Raji (cell line): ENCODE results near the gene UNC45B.
"Not testable (repeated sequence)": the region's sequence is repeated elsewhere in the genome, so short reads cannot be mapped to it uniquely, and the experiment has no call there.

Source experiments
- POLR2A ChIP-seq: IDR thresholded peaks from 2 replicates; pipeline ENCODE4 v1.6.1; 2011; ENCODE audit warnings: low read depth, low read length, control low read depth; ENCODE audit not compliant: insufficient read depth

Gene UNC45B

DNA sequence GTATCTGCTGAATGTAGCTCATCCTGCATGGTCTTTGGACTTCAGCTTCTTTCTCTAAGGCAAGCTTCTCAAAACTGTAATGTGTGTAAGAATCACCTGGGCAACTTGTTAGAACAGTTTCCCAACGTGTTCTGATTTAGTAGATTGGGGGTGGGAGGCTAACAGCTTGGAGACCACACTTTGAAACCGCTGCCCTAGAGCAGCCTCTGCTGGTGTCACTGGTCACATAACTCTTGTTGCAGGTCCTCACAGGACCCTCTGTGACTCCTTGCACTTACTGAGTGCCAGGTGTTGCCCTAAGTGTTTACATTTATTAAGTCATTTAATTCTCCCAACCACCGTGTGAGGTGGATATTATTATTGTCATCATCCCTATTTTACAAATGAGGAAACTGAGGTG, 36.7 kb downstream of the UNC45B start:
- no peak for TF ChIP-seq POLR2A

DNA sequence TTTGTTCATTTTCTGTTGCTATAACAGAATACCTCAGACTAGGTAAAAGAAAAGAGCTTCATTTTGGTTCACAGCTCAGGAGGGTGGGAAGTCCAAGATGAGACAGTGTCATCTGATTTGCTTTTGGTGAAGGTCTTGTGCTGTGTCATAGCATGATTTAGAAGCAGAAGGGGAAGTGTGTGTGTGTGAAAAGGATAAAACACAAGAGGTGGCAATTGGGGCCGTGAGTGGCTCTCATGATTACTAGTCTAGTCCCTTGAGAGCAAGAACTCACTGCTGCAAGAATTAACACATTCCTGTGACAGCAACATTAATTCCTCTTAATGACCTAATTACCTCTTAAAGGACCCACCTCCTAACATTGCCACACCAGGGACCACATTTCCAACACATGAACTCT, 38.2 kb downstream of the UNC45B start:
- no peak for TF ChIP-seq POLR2A

GRCh38 chr17:35187481-35187880, 39.9 kb downstream of the UNC45B start:
- no peak for TF ChIP-seq POLR2A

DNA sequence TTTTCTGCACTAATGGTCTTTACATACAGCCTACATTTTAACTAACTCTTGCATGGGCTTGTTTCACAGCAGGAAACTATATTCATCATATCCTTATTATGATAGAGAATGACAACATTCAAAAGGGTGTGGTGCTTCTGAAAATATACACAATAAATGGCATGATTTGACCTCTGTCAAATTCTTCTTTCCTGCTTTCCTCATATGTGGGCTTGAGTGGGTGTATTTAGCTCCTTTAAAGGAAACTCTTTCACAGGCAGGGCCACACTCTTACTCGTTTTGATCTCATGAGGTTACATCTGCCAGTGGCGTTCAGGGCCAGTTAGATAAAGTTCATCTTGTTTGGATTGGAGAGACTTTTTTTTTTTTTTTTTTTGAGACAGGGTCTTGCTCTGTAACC, 40.5 kb downstream of the UNC45B start:
- TF ChIP-seq POLR2A = no peak

DNA sequence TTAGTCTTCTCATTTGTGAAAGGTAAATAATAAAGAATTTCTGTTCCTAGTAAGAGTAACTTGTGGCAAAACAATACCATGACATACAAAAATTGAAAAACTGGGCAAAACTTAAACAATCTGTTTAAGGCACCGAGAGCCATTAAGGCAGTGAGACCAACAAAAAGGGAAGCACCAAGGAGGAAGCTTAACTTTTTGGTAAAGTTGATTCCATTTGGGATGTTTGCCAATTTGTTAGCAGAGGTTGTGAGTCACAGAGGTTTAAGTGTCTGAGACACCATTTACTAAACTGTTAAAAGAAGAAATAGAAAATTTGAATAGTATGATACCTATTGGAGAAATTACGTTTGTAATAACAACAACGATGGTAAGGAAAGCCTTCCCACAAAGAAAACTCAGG, 41.7 kb downstream of the UNC45B start:
- no peak for TF ChIP-seq POLR2A

DNA sequence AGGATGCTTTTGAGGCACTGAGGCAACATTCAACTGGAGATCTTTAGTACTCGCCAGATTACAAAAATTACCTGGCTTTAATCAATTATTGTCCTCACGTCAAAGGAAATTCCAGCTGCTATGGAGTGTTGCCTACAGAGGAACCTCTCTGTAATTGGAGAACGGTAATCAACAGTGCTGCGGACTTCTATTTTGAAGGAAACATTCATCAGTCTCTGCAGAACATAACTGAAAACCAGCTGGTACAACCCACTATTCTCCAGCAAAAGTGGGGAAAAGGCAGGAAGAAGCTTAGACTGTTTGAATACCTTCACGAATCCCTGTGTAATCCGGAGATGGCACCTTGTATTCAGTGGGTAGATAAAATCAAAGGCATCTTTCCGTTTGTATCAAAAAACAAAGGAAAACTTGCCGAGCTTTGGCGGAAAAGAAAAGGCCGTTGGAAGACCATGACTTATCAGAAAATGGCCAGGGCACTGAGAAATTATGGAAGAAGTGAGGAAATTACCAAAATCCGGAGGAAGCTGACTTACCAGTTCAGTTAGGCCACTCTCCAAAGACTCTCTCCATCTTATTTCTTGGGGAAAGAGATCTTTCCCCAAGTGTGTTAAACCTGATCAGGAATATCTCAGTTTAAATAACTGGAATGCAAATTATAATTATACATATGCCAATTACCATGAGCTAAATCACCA, 43.5 kb downstream of the UNC45B start:
- TF ChIP-seq POLR2A = no peak

GRCh38 chr17:35192708-35193107, 45.1 kb downstream of the UNC45B start:
- TF ChIP-seq POLR2A = no peak

DNA sequence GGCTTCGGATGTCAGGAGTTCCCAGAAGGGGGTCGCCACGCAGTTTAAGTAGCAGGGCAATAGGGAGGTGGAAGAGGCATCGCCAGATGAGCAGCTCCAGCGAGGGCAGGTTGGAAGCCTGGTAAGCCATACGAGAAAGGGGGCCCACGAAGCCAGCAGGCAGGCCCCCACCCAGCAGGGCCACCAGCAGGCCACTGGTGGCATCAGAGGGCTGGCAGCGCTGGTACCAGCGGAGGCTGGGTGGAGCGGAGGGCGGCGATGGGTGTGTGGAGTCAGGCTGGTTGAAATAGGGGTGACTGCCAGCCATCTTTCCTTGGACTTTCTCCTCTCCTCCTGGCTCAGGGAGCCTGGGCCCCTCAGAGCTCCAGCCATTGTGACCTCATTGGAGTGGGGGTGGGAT, 46.4 kb downstream of the UNC45B start, which contains the start of gene SLC35G3:
Gene SLC35G3, minus strand, starts transcription at position 393 of the 400 bp plus-strand sequence. Its CDS starts 86 bp downstream, at position 307.
- not testable (repeated sequence) for TF ChIP-seq POLR2A

GRCh38 chr17:35210741-35211140, 63.1 kb downstream of the UNC45B start:
- no peak for TF ChIP-seq POLR2A

DNA sequence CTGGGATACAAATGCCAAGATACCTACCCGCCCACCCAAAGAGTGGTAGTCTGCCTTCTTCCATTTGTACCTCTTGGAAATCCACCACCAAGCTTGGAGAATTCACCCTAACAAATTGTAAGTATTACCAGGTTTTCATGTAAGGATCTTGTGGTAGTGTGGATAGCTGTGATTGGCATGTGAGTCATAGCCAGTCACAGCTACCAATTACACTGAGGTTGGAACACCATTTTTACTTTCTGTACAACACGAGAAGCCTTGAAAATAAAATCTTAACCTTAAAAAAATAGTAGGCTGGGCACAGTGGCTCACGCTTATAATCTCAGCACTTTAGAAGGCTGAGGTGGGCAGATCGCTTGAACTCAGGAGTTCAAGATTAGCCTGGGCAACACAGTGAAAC, 65.1 kb downstream of the UNC45B start:
- TF ChIP-seq POLR2A = no peak

- TF ChIP-seq POLR2A = no peak
These were observed 65.9 kb downstream of the UNC45B start for GRCh38 chr17:35213412-35213940.

- TF ChIP-seq POLR2A = no peak
These were observed 66.6 kb downstream of the UNC45B start for GRCh38 chr17:35214192-35214591.

- TF ChIP-seq POLR2A = no peak
These were observed 67.1 kb downstream of the UNC45B start for GRCh38 chr17:35214631-35215273.

- no peak for TF ChIP-seq POLR2A
These were observed 69.5 kb downstream of the UNC45B start for GRCh38 chr17:35217107-35217506.

GRCh38 chr17:35218915-35219314, 71.3 kb downstream of the UNC45B start:
- no peak for TF ChIP-seq POLR2A

- TF ChIP-seq POLR2A = no peak
These were observed 74.8 kb downstream of the UNC45B start for GRCh38 chr17:35222452-35222851.
